CD4-positive, CD25-positive, alpha-beta regulatory T cell (primary cell): ENCODE measurements around the gene MEGF11. TPM values are rescaled to one million over a fixed set of nuclear protein-coding genes. Genes with fewer than 3 reads are reported as not detected.

ENCODE experiments used
- ATAC-seq, 2 donors: fragments of 150-1000 bp; cut with Tn5 transposase; one replicate each; pipeline ENCODE4 v1.10.0; 2021; ENCODE audit warnings: low read depth in 2 of 2, moderate number of reproducible peaks in 2 of 2, moderate library complexity in 1 of 2
- DNase-seq, 3 donors: peaks; one replicate each; pipeline versions ENCODE4 v3.0.0 to v3.0.0-alpha.2; 2012 to 2022; ENCODE audit warnings: mixed read lengths in 1 of 3
- H3K27ac ChIP-seq: one replicate; pipeline ENCODE4 v1.7.0; 2013; ENCODE audit warnings: mild to moderate bottlenecking, low read length; ENCODE audit not compliant: insufficient read depth, poor library complexity, severe bottlenecking
- H3K27me3 ChIP-seq: one replicate; pipeline ENCODE4 v1.7.0; 2013; ENCODE audit warnings: low read length; ENCODE audit not compliant: control insufficient read depth, insufficient read depth
- H3K36me3 ChIP-seq: one replicate; pipeline ENCODE4 v1.7.0; 2013; ENCODE audit warnings: mild to moderate bottlenecking, low read length, moderate library complexity; ENCODE audit not compliant: control insufficient read depth, insufficient read depth
- H3K4me1 ChIP-seq: 2 replicates; pipeline ENCODE4 v1.7.0; 2013; ENCODE audit warnings: mild to moderate bottlenecking, low read length; ENCODE audit not compliant: insufficient read depth, control insufficient read depth, poor library complexity, severe bottlenecking
- H3K4me3 ChIP-seq: one replicate; pipeline ENCODE4 v1.7.0; 2013; ENCODE audit warnings: low read depth, mild to moderate bottlenecking, low read length, moderate library complexity
- H3K9me3 ChIP-seq, 2 experiments: 1 replicate in 1 of 2; 2 replicates in 1 of 2; pipeline ENCODE4 v1.7.0; 2013; ENCODE audit warnings: low read length in 2 of 2, mild to moderate bottlenecking in 1 of 2, moderate library complexity in 1 of 2; ENCODE audit not compliant: control insufficient read depth in 2 of 2
- H3K27ac Mint-ChIP-seq, 3 donors: one replicate each; pipeline ENCODE4 v1.8.0; 2020 to 2022; ENCODE audit warnings: mild to moderate bottlenecking in 3 of 3, mixed read lengths in 3 of 3, moderate library complexity in 2 of 3
- H3K27me3 Mint-ChIP-seq: one replicate; pipeline ENCODE4 v1.8.0; 2022; ENCODE audit warnings: mild to moderate bottlenecking, mixed read lengths
- H3K36me3 Mint-ChIP-seq: one replicate; pipeline ENCODE4 v1.8.0; 2020; ENCODE audit warnings: mixed read lengths
- H3K4me1 Mint-ChIP-seq, 4 donors: one replicate each; pipeline ENCODE4 v1.8.0; 2020 to 2022; ENCODE audit warnings: mixed read lengths in 4 of 4, mild to moderate bottlenecking in 1 of 4
- H3K4me3 Mint-ChIP-seq, 4 donors: one replicate each; pipeline ENCODE4 v1.8.0; 2020 to 2022; ENCODE audit warnings: mild to moderate bottlenecking in 4 of 4, mixed read lengths in 4 of 4, moderate library complexity in 3 of 4
- H3K9me3 Mint-ChIP-seq, 7 donors: one replicate each; pipeline ENCODE4 v1.8.0; 2020 to 2022; ENCODE audit warnings: mixed read lengths in 7 of 7, mild to moderate bottlenecking in 3 of 7, moderate library complexity in 2 of 7
- polyA plus RNA-seq, 4 donors: library from polyadenylated mRNA; unstranded; fragments of 300-500 nt; fragmentation: Illumina TruSeq; gene quantifications; one replicate each; pipeline ENCODE4 v1.2.3, GENCODE V29; 2021
- total RNA-seq: library from RNA; stranded (reverse); gene quantifications from one replicate; pipeline ENCODE4 v1.2.3, GENCODE V29; 2022

MEGF11 gene
- total and polyA plus RNA-seq, 5 donors from 2014 or later: 0.02 to 0.29 (median 0.21) TPM; not detected in 2

DNA sequence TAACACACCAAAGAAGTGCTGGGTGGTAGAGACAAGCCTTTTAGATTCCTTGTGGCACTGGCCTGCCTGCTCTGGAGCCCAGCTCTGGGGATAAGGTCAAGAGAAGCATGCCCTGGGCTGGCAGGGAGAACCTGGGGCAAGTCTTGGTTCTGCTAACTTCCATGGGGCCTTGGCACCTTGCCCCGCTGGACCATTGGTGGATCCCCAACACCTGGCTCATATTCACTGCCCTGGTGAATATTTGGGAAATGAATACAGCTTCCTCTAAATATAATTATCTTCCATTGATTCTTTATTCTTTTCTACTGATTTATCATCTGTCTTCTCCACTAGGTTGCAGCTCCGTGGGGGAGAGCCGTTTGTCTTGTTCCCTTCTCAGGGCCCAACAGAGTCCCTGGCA lies 294.7 kb downstream of the MEGF11 start:
- H3K9me3 ChIP-seq: no peaks in the 10 kb centered on the region
- Mint-ChIP-seq H3K27me3 (peaks cover 31% of the 10 kb centered on the region), H3K4me1 (no peaks in the 10 kb centered on the region), H3K4me3 (no peak overlapping the region), H3K27ac (no peak overlapping the region), H3K36me3 (no peaks in the 10 kb centered on the region), H3K9me3 (no peaks in the 10 kb centered on the region)
- no peak for ATAC-seq
- no peaks in the 10 kb centered on the region for H3K36me3 ChIP-seq
- no peak overlapping the region for H3K4me3 ChIP-seq
- no peaks in the 10 kb centered on the region for H3K4me1 ChIP-seq
- no peak for DNase-seq
- peaks cover 6% of the 10 kb centered on the region for H3K27me3 ChIP-seq
- H3K27ac ChIP-seq: no peak overlapping the region

DNA sequence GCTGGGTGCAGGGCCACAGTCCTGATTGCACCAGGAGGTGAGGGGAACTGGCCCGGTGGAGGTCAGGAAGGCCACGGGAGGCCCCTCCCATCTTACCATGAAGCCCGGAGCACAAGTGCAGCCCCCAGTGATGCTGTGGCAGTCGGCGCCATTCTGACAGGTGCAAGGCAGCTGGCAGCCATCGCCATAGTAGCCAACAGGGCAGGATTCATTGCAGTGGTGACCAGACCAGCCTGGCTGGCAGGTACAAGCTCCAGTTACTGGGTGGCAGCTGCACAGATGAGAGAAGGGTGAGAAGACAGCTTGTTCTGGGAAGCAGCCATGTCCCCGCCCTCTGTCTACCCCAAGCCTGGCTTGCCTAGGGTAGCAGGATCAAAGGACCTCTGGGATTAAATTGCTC lies 296.1 kb downstream of the MEGF11 start:
- ATAC-seq: no peak
- no peaks in the 10 kb centered on the region for H3K36me3 Mint-ChIP-seq
- H3K4me1 ChIP-seq: no peaks in the 10 kb centered on the region

DNA sequence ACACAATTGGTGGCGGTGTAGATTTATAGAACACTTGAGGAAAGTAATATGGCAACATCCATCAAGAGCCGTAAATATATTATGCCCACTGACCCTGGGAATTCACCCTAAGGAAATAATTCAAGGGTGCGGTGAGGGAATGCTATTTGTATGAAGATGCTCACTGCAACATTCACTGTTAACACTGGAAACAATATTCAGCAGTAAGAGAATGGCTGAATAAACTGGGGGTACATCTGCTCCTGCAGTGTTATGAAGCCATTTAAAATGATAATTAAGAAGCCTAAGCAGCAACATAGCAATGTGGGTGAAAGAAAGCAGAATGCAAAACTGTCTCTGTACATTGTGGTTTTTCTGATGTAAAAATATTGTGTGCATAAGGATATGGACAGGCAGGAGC lies 296.7 kb downstream of the MEGF11 start:
- Histone ChIP-seq H3K36me3 (no peaks in the 10 kb centered on the region), H3K9me3 (no peaks in the 10 kb centered on the region), H3K27me3 (peaks cover 4% of the 10 kb centered on the region), H3K4me3 (no peak overlapping the region), H3K4me1 (no peaks in the 10 kb centered on the region), H3K27ac (no peak overlapping the region)
- Mint-ChIP-seq H3K4me3 (no peak overlapping the region), H3K9me3 (no peaks in the 10 kb centered on the region), H3K36me3 (no peaks in the 10 kb centered on the region), H3K4me1 (no peaks in the 10 kb centered on the region), H3K27ac (peak overlapping the region in 1 of 3 donors; percentile 5), H3K27me3 (peaks cover 24% of the 10 kb centered on the region)
- ATAC-seq: no peak
- no peak for DNase-seq

More for the DNA sequence above, 296.1 kb downstream of the MEGF11 start:
- Mint-ChIP-seq H3K4me1 (no peaks in the 10 kb centered on the region), H3K4me3 (no peak overlapping the region), H3K27ac (no peak overlapping the region), H3K9me3 (no peaks in the 10 kb centered on the region), H3K27me3 (peaks cover 26% of the 10 kb centered on the region)
- DNase-seq: no peak
- no peak overlapping the region for H3K27ac ChIP-seq
- H3K36me3 ChIP-seq: no peaks in the 10 kb centered on the region
- H3K9me3 ChIP-seq: no peaks in the 10 kb centered on the region
- peaks cover 4% of the 10 kb centered on the region for H3K27me3 ChIP-seq
- H3K4me3 ChIP-seq: no peak overlapping the region

DNA sequence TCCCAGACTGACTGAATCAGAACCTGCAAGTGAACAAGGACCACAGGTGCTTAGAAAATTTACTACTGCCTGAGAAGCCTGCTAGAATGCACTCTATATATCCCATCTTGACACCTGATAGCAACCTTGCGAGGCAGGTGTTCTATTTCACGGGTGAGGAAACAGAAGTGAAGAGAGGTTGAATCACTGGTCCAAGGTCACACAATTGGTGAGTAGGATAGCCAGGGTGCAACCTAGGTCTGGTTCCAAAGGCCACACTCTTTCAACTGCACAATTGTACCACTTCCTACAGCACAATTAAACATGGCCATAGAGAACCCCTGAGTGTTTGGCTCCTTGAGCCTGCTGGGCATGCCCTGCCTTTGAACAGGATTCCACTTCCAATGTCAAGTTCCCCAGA lies 297.2 kb downstream of the MEGF11 start:
- ATAC-seq (no peak), DNase-seq (no peak)
- Mint-ChIP-seq H3K9me3 (no peaks in the 10 kb centered on the region), H3K27ac (no peak overlapping the region), H3K27me3 (peaks cover 21% of the 10 kb centered on the region), H3K4me1 (no peaks in the 10 kb centered on the region), H3K36me3 (no peaks in the 10 kb centered on the region), H3K4me3 (no peak overlapping the region)
- Histone ChIP-seq H3K27me3 (peaks cover 4% of the 10 kb centered on the region), H3K9me3 (no peaks in the 10 kb centered on the region), H3K27ac (no peak overlapping the region), H3K36me3 (no peaks in the 10 kb centered on the region), H3K4me1 (no peaks in the 10 kb centered on the region), H3K4me3 (no peak overlapping the region)

DNA sequence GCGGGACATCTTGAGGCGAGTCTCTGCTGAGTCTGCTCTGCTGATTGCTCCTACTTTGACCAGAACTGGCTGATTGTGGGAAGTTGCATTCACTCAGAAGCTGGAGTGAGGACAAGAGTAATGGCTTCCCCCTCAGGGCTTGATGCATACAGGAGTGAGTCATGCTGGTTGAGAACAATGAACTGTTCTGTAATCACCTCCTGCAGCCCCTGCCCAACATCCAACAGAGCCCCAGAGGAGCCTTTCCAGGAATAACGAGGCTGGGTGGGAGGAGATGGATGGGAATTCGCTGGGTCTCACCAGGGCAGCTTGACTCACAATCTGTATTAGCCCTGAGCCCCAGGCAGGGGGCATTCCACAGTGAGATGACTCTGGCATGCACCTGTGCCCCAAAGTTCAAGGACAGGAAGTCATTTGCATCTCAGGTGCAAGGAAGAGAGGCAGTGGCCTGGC lies 299.2 kb downstream of the MEGF11 start:
- H3K36me3 Mint-ChIP-seq: no peaks in the 10 kb centered on the region

DNA sequence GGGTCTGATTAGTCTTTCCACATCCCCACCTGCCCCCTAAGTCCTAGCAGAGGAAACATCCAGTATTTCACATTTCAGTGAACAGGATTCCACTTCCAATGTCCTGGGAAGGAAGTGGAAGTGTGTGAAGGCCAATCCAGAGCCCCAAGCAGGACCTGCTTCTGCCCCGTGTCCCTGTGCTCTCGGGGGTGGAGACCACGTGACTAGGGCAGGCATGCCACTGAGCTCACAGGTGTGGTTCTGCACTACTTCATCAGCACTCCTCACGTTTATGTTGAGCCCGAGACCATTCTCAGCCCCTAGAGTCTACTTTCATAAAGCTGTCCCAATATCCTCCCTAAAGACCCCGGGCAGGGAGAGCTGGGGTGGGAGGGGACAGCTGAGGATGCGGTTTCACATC lies 299.9 kb downstream of the MEGF11 start:
- no peak for ATAC-seq

More for the DNA sequence above, 299.2 kb downstream of the MEGF11 start:
- Mint-ChIP-seq H3K9me3 (no peaks in the 10 kb centered on the region), H3K4me3 (no peak overlapping the region), H3K4me1 (no peaks in the 10 kb centered on the region), H3K27ac (no peak overlapping the region), H3K27me3 (peaks cover 7% of the 10 kb centered on the region)
- no peaks in the 10 kb centered on the region for H3K36me3 ChIP-seq
- H3K4me1 ChIP-seq: no peaks in the 10 kb centered on the region
- H3K4me3 ChIP-seq: no peak overlapping the region
- H3K27me3 ChIP-seq: no peaks in the 10 kb centered on the region
- no peaks in the 10 kb centered on the region for H3K9me3 ChIP-seq
- DNase-seq (no peak), ATAC-seq (no peak)
- no peak overlapping the region for H3K27ac ChIP-seq

DNA sequence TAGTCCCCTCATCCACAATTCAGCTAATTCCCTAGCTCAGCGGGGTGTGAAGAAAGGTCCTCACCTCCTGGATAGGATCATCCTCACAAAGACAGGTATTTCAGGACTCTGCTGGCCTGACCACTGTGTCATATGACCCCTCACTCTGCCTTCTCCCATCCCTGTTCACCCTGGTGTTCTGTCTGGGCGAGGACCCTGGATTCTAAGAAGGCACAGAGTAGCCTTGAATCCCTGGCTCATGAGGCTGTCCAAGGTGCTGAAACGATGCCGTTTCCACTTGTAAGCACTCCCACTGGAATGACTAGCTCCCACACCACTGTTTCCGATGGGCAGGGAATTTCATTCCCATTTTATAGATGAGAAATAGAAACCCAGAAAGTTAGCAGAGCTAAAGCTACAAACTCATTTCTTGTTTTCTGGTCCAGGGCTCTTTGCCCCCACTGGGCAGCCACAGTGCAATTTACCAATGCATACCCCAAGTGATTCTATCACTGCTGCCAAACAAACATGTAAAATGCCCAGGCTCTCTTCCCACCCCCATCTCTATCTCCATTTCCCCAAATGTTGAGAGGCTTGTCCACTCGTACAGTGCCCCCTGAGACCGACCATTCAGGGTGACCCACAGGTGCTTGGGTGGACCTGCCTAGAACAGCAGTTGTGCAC lies 301.0 kb downstream of the MEGF11 start:
- H3K27me3 ChIP-seq: no peaks in the 10 kb centered on the region
- no peaks in the 10 kb centered on the region for H3K4me1 ChIP-seq
- no peaks in the 10 kb centered on the region for H3K36me3 Mint-ChIP-seq
- no peak overlapping the region for H3K27ac ChIP-seq
- ATAC-seq (no peak), DNase-seq (peak in 1 of 3 donors; percentile 6)
- no peaks in the 10 kb centered on the region for H3K27me3 Mint-ChIP-seq
- no peaks in the 10 kb centered on the region for H3K9me3 ChIP-seq
- no peaks in the 10 kb centered on the region for H3K36me3 ChIP-seq
- H3K4me1 Mint-ChIP-seq: no peaks in the 10 kb centered on the region
- H3K27ac Mint-ChIP-seq: no peak overlapping the region
- H3K9me3 Mint-ChIP-seq: no peaks in the 10 kb centered on the region
- no peak overlapping the region for H3K4me3 ChIP-seq
- H3K4me3 Mint-ChIP-seq: no peak overlapping the region

More for the DNA sequence above, 299.9 kb downstream of the MEGF11 start:
- Histone ChIP-seq H3K4me3 (no peak overlapping the region), H3K27me3 (no peaks in the 10 kb centered on the region), H3K9me3 (no peaks in the 10 kb centered on the region), H3K36me3 (no peaks in the 10 kb centered on the region), H3K4me1 (no peaks in the 10 kb centered on the region), H3K27ac (no peak overlapping the region)
- DNase-seq: no peak
- no peaks in the 10 kb centered on the region for H3K9me3 Mint-ChIP-seq
- no peak overlapping the region for H3K27ac Mint-ChIP-seq
- H3K4me1 Mint-ChIP-seq: no peaks in the 10 kb centered on the region
- H3K27me3 Mint-ChIP-seq: peaks cover under 1% of the 10 kb centered on the region
- no peak overlapping the region for H3K4me3 Mint-ChIP-seq
- no peaks in the 10 kb centered on the region for H3K36me3 Mint-ChIP-seq

DNA sequence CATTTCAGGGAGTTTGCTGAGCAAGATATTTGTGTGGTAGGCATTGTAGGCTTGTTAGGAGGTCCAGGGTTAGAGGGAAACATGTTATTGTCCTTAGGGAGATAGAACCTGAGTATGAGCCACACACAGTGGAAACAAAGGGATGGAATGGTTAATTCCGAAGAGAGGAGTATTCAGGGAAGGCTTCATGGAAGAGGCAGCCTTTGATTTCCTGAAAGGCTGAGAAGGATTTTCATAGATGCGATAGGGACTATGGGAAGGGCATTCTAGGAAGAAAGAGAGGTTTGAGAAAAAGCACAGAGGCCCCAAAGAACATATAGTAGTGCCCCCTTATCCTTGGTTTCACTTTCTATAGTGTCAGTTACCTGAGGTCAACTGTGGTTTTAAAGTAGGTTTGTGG lies 302.5 kb downstream of the MEGF11 start:
- Histone ChIP-seq H3K4me3 (no peak overlapping the region), H3K36me3 (no peaks in the 10 kb centered on the region), H3K4me1 (no peaks in the 10 kb centered on the region), H3K27ac (no peak overlapping the region), H3K9me3 (no peaks in the 10 kb centered on the region), H3K27me3 (no peaks in the 10 kb centered on the region)
- Mint-ChIP-seq H3K9me3 (no peaks in the 10 kb centered on the region), H3K4me3 (no peak overlapping the region), H3K36me3 (no peaks in the 10 kb centered on the region), H3K27ac (no peak overlapping the region), H3K27me3 (no peaks in the 10 kb centered on the region), H3K4me1 (no peaks in the 10 kb centered on the region)
- DNase-seq: no peak
- ATAC-seq: no peak
